H9 (cell line): ENCODE results near the gene FKBP11. TPM values are rescaled to one million over a fixed set of nuclear protein-coding genes. Genes with fewer than 3 reads are reported as not detected.
A peak's percentile ranks its signal among the peaks of the same experiment; 100 is the strongest.

Source experiments
- DNase-seq: peaks from one replicate; pipeline ENCODE4 v3.0.0-alpha.2; 2017
- H2AFZ ChIP-seq: one replicate; pipeline ENCODE4 v1.6.1; 2013; ENCODE audit warnings: mild to moderate bottlenecking, low read length, control low read depth, moderate library complexity
- H2AK5ac ChIP-seq: 2 replicates; pipeline ENCODE4 v1.6.1; 2013; ENCODE audit warnings: low read length, control low read depth, mixed read lengths; ENCODE audit not compliant: insufficient read length
- H2BK120ac ChIP-seq: one replicate; pipeline ENCODE4 v1.6.1; 2013; ENCODE audit warnings: low read depth, mild to moderate bottlenecking, low read length, control low read depth, inconsistent platforms; ENCODE audit not compliant: poor library complexity, severe bottlenecking
- H2BK12ac ChIP-seq: 2 replicates; pipeline ENCODE4 v1.6.1; 2013; ENCODE audit warnings: low read length, control low read depth, mixed read lengths, low read depth; ENCODE audit not compliant: insufficient read length
- H2BK15ac ChIP-seq: 2 replicates; pipeline ENCODE4 v1.6.1; 2013; ENCODE audit warnings: low read depth, low read length, control low read depth
- H2BK20ac ChIP-seq: one replicate; pipeline ENCODE4 v1.6.1; 2013; ENCODE audit warnings: low read depth, mild to moderate bottlenecking, low read length, control low read depth, inconsistent platforms; ENCODE audit not compliant: poor library complexity, severe bottlenecking
- H2BK5ac ChIP-seq: 2 replicates; pipeline ENCODE4 v1.6.1; 2013; ENCODE audit warnings: low read length, control low read depth, mixed read lengths; ENCODE audit not compliant: insufficient read length
- H3K14ac ChIP-seq: 2 replicates; pipeline ENCODE4 v1.6.1; 2013; ENCODE audit warnings: low read length, control low read depth; ENCODE audit not compliant: insufficient read depth
- H3K18ac ChIP-seq: 2 replicates; pipeline ENCODE4 v1.6.1; 2013; ENCODE audit warnings: low read depth, mild to moderate bottlenecking, mixed read lengths, low read length, control low read depth; ENCODE audit not compliant: insufficient read length
- H3K23ac ChIP-seq: 2 replicates; pipeline ENCODE4 v1.6.1; 2013; ENCODE audit warnings: low read length, control low read depth, mixed read lengths, low read depth; ENCODE audit not compliant: insufficient read length
- H3K23me2 ChIP-seq: 2 replicates; pipeline ENCODE4 v1.6.1; 2013; ENCODE audit warnings: low read depth, mild to moderate bottlenecking, mixed read lengths, low read length, control low read depth; ENCODE audit not compliant: insufficient read length, poor library complexity, severe bottlenecking
- H3K27ac ChIP-seq: 2 replicates; pipeline ENCODE4 v1.5.1; 2013; ENCODE audit warnings: low read length, control low read depth, mixed read lengths, low read depth; ENCODE audit not compliant: insufficient read length
- H3K27me3 ChIP-seq: 2 replicates; pipeline ENCODE4 v1.6.1; 2013; ENCODE audit warnings: low read length, control low read depth, inconsistent platforms; ENCODE audit not compliant: insufficient read depth
- H3K4ac ChIP-seq: 2 replicates; pipeline ENCODE4 v1.6.1; 2013; ENCODE audit warnings: low read depth, mild to moderate bottlenecking, control low read depth, inconsistent platforms, low read length, moderate library complexity
- H3K4me1 ChIP-seq: 2 replicates; pipeline ENCODE4 v1.6.1; 2013; ENCODE audit warnings: low read length, control low read depth, inconsistent platforms; ENCODE audit not compliant: insufficient read depth
- H3K4me2 ChIP-seq: 2 replicates; pipeline ENCODE4 v1.6.1; 2013; ENCODE audit warnings: low read length, control low read depth, mixed read lengths; ENCODE audit not compliant: insufficient read length, insufficient read depth
- H3K56ac ChIP-seq: 2 replicates; pipeline ENCODE4 v1.6.1; 2013; ENCODE audit warnings: low read depth, mild to moderate bottlenecking, mixed read lengths, low read length, control low read depth; ENCODE audit not compliant: insufficient read length
- H3K79me1 ChIP-seq: 2 replicates; pipeline ENCODE4 v1.6.1; 2013; ENCODE audit warnings: low read depth, mild to moderate bottlenecking, moderate library complexity, low read length, control low read depth, inconsistent platforms; ENCODE audit not compliant: insufficient read depth, poor library complexity, severe bottlenecking
- H3K79me2 ChIP-seq: 2 replicates; pipeline ENCODE4 v1.6.1; 2013; ENCODE audit warnings: low read length, control low read depth, inconsistent platforms; ENCODE audit not compliant: insufficient read depth
- H3K9ac ChIP-seq: 2 replicates; pipeline ENCODE4 v1.6.1; 2013; ENCODE audit warnings: low read length, control low read depth, mixed read lengths; ENCODE audit not compliant: insufficient read length; ENCODE audit errors: extremely low read depth
- H3K9me3 ChIP-seq: one replicate; pipeline ENCODE4 v1.6.1; 2013; ENCODE audit warnings: low read depth, low read length, inconsistent platforms; ENCODE audit not compliant: control insufficient read depth
- H3T11ph ChIP-seq: one replicate; pipeline ENCODE4 v1.6.1; 2013; ENCODE audit warnings: mild to moderate bottlenecking, low read length, control low read depth, inconsistent platforms
- H4K20me1 ChIP-seq: one replicate; pipeline ENCODE4 v1.6.1; 2013; ENCODE audit not compliant: control insufficient read depth, insufficient read length, insufficient read depth
- H4K5ac ChIP-seq: 2 replicates; pipeline ENCODE4 v1.6.1; 2013; ENCODE audit warnings: low read depth, mild to moderate bottlenecking, mixed read lengths, low read length, control low read depth; ENCODE audit not compliant: insufficient read length
- H4K8ac ChIP-seq: replicated peaks from 2 replicates; pipeline ENCODE4 v1.6.1; 2013; ENCODE audit warnings: low read length, control low read depth, mixed read lengths, low read depth; ENCODE audit not compliant: insufficient read length
- H4K91ac ChIP-seq: 2 replicates; pipeline ENCODE4 v1.6.1; 2013; ENCODE audit warnings: low read depth, mild to moderate bottlenecking, moderate library complexity, mixed read lengths, low read length, control low read depth; ENCODE audit not compliant: insufficient read length
- H3K27ac Mint-ChIP-seq, 3 experiments: 2 replicates in 2 of 3; 3 replicates in 1 of 3; pipeline ENCODE4 v1.8.0; 2020 to 2021; ENCODE audit warnings: mixed read lengths in 3 of 3, mild to moderate bottlenecking in 1 of 3, moderate library complexity in 1 of 3
- H3K27me3 Mint-ChIP-seq: 2 replicates; pipeline ENCODE4 v1.8.0; 2021; ENCODE audit warnings: low read depth, mild to moderate bottlenecking, moderate library complexity, mixed read lengths
- H3K36me3 Mint-ChIP-seq, 3 experiments: 2 replicates in 2 of 3; 3 replicates in 1 of 3; pipeline ENCODE4 v1.8.0; 2020 to 2021; ENCODE audit warnings: low read depth in 3 of 3, mixed read lengths in 3 of 3; ENCODE audit not compliant: insufficient read depth in 1 of 3
- H3K4me1 Mint-ChIP-seq, 2 experiments: 2 replicates each; pipeline ENCODE4 v1.8.0; 2020; ENCODE audit warnings: mixed read lengths in 2 of 2
- H3K4me3 Mint-ChIP-seq, 2 experiments: 2 replicates in 1 of 2; 3 replicates in 1 of 2; pipeline ENCODE4 v1.8.0; 2020 to 2021; ENCODE audit warnings: mild to moderate bottlenecking in 2 of 2, mixed read lengths in 2 of 2, moderate library complexity in 1 of 2
- H3K9me3 Mint-ChIP-seq, 2 experiments: 2 replicates in 1 of 2; 3 replicates in 1 of 2; pipeline ENCODE4 v1.8.0; 2020; ENCODE audit warnings: mild to moderate bottlenecking in 2 of 2, mixed read lengths in 2 of 2, moderate library complexity in 1 of 2
- WGBS: extraction: QIAGEN DNeasy Blood & Tissue Kit; methylation state at CpG from one replicate; pipeline ENCODE4 v1.1.7; 2013; ENCODE audit warnings: missing lambda C conversion rate, low lambda C conversion rate, mixed read lengths; ENCODE audit not compliant: insufficient read length; ENCODE audit errors: extremely low coverage; 5-methylcytosine and 5-hydroxymethylcytosine counted together
- total RNA-seq: library from RNA; stranded (reverse); gene quantifications from 2 replicates; pipeline ENCODE4 v1.2.1, GENCODE V29; 2021
- TF ChIP-seq, protein P1 (sequence below): fragments of 200-600 bp; sonication (generic); conservative IDR thresholded peaks from 3 replicates; pipeline ENCODE4 v1.8.0; 2021; ENCODE audit warnings: antibody characterized with exemption, mild to moderate bottlenecking

FKBP11 gene
- total RNA-seq, 1 experiment from 2014 or later = 40.8 TPM

- Mint-ChIP-seq H3K36me3 (peaks cover 19 to 54% (median 31%) of the 10 kb centered on the region in 3 experiments), H3K4me1 (peaks cover 10 to 14% of the 10 kb centered on the region in 2 experiments), H3K27me3 (no peaks in the 10 kb centered on the region), H3K4me3 (peak overlapping the region; percentile 80 to 87), H3K9me3 (no peaks in the 10 kb centered on the region), H3K27ac (peak overlapping the region; percentile 72 to 97 (median 90); a peak in 5 of 7 replicates)
- no CpG with 5 or more reads among the region's 43 CpGs for WGBS
- Histone ChIP-seq H2BK15ac (no peak overlapping the region), H4K8ac (no peak overlapping the region), H3K27me3 (no peaks in the 10 kb centered on the region), H2AK5ac (no peak overlapping the region), H3K27ac (no peak overlapping the region), H3K9ac (peak overlapping the region; percentile 50), H3T11ph (no peak overlapping the region), H3K4me1 (no peaks in the 10 kb centered on the region), H3K14ac (0 out of 2 replicates have a peak overlapping the region, but pooled peaks have one; percentile 6), H3K79me1 (no peaks in the 10 kb centered on the region), H3K9me3 (no peaks in the 10 kb centered on the region), H3K79me2 (no peaks in the 10 kb centered on the region), H4K5ac (no peak overlapping the region), H2BK20ac (no peak overlapping the region), H3K4ac (no peak overlapping the region), H2BK12ac (no peak overlapping the region), H4K91ac (no peak overlapping the region), H3K56ac (no peak overlapping the region), H3K4me2 (peak overlapping the region; percentile 8), H3K18ac (peak overlapping the region; percentile 60), H2BK5ac (no peak overlapping the region), H4K20me1 (no peaks in the 10 kb centered on the region), H2BK120ac (no peak overlapping the region), H3K23me2 (peaks cover 4% of the 10 kb centered on the region), H3K23ac (no peak overlapping the region), H2AFZ (no peak overlapping the region)
- DNase-seq = peak; percentile 83
- TF ChIP-seq, protein P1, sequence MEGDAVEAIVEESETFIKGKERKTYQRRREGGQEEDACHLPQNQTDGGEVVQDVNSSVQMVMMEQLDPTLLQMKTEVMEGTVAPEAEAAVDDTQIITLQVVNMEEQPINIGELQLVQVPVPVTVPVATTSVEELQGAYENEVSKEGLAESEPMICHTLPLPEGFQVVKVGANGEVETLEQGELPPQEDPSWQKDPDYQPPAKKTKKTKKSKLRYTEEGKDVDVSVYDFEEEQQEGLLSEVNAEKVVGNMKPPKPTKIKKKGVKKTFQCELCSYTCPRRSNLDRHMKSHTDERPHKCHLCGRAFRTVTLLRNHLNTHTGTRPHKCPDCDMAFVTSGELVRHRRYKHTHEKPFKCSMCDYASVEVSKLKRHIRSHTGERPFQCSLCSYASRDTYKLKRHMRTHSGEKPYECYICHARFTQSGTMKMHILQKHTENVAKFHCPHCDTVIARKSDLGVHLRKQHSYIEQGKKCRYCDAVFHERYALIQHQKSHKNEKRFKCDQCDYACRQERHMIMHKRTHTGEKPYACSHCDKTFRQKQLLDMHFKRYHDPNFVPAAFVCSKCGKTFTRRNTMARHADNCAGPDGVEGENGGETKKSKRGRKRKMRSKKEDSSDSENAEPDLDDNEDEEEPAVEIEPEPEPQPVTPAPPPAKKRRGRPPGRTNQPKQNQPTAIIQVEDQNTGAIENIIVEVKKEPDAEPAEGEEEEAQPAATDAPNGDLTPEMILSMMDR = peak; percentile 70
These were observed 532 bp downstream of the FKBP11 start for GRCh38 chr12:48924617-48925303.
